Suppressor macrophage (primary cell): ENCODE measurements around the gene ITPR2.
"Not testable (repeated sequence)": the region's sequence is repeated elsewhere in the genome, so short reads cannot be mapped to it uniquely, and the experiment has no call there.

Source experiments
- DNase-seq, 4 experiments: peaks; one replicate each; pipeline ENCODE4 v3.0.0-alpha.2; 2020 to 2022

ITPR2 gene

GRCh38 chr12:26331960-26332359 is 501.0 kb downstream of the ITPR2 start:
- peak; percentile 24 to 52 (median 46) for DNase-seq

GRCh38 chr12:26331136-26331535 is 501.9 kb downstream of the ITPR2 start:
- DNase-seq, result peak in 2 of 4 experiments; percentile 24 to 44

- peak; percentile 35 to 79 (median 72) for DNase-seq
Measured at GRCh38 chr12:26327975-26328644, 504.9 kb downstream of the ITPR2 start.

- no peak for DNase-seq
Measured at GRCh38 chr12:26323673-26324072, 509.3 kb downstream of the ITPR2 start.

- DNase-seq, result peak in 3 of 4 experiments; percentile 60 to 78 (median 76)
Measured at GRCh38 chr12:26319511-26319910, 513.5 kb downstream of the ITPR2 start.

- peak; percentile 70 to 88 (median 86) for DNase-seq
Measured at GRCh38 chr12:26318661-26319068, 514.3 kb downstream of the ITPR2 start.

- DNase-seq, result peak in 2 of 4 experiments; percentile 19 to 58
Measured at GRCh38 chr12:26317942-26318575, 514.9 kb downstream of the ITPR2 start.

GRCh38 chr12:26314103-26314502 is 518.9 kb downstream of the ITPR2 start:
- DNase-seq, result not testable (repeated sequence)

- DNase-seq, result not testable (repeated sequence)
Measured at GRCh38 chr12:26310489-26310888, 522.5 kb downstream of the ITPR2 start.

GRCh38 chr12:26309634-26310033 is 523.4 kb downstream of the ITPR2 start:
- DNase-seq, result no peak

- DNase-seq, result no peak
Measured at GRCh38 chr12:26304273-26304672, 528.7 kb downstream of the ITPR2 start.

GRCh38 chr12:26303418-26303817 is 529.6 kb downstream of the ITPR2 start:
- DNase-seq, result no peak

GRCh38 chr12:26302776-26303175 is 530.2 kb downstream of the ITPR2 start:
- peak; percentile 17 to 49 (median 44) for DNase-seq

GRCh38 chr12:26299751-26300150 is 533.2 kb downstream of the ITPR2 start:
- DNase-seq, result no peak

- peak; percentile 71 to 93 (median 84) for DNase-seq
Measured at GRCh38 chr12:26298785-26299621, 534.0 kb downstream of the ITPR2 start.

- DNase-seq, result no peak
Measured at GRCh38 chr12:26297396-26298070, 535.5 kb downstream of the ITPR2 start.

- DNase-seq, result no peak
Measured at GRCh38 chr12:26295001-26295400, 538.0 kb downstream of the ITPR2 start.

GRCh38 chr12:26293612-26294011 is 539.4 kb downstream of the ITPR2 start:
- no peak for DNase-seq

GRCh38 chr12:26292596-26292995 is 540.4 kb downstream of the ITPR2 start:
- no peak for DNase-seq

GRCh38 chr12:26290565-26290964 is 542.4 kb downstream of the ITPR2 start:
- DNase-seq, result no peak

- no peak for DNase-seq
Measured at GRCh38 chr12:26287671-26288381, 545.2 kb downstream of the ITPR2 start.
